Measurements from ENCODE around the gene LRRK2.
A peak's percentile ranks its signal among the peaks of the same experiment; 100 is the strongest.

The LRRK2 gene

GRCh38 chr12:40224439-40225291 lies at the start of gene LRRK2:
TSS of gene LRRK2 (plus strand) at chr12:40224997. CDS start at chr12:40225132, 135 bp downstream.
- no peaks in the 10 kb centered on the region for H3K9me3 Mint-ChIP-seq
- no peaks in the 10 kb centered on the region for H3K36me3 Mint-ChIP-seq (ENCODE audit: low read depth)
- H3K27me3 Mint-ChIP-seq: no peaks in the 10 kb centered on the region
- intact Hi-C loops (cut with micrococcal nuclease): loop anchor here (2.0 to 5.0 kb wide), 3 partner anchors 16 to 88 kb away; no protein-coding TSS in a partner anchor
- H3K4me3 Mint-ChIP-seq: peak within 1 kb of the TSS; percentile 81
- H3K27ac Mint-ChIP-seq: peak within 1 kb of the TSS; percentile 87
- H3K4me1 Mint-ChIP-seq (ENCODE audit: low read depth): peaks cover 55% of the 10 kb centered on the region

- intact Hi-C loops (cut with micrococcal nuclease): no loop called here
- Mint-ChIP-seq H3K4me1 (ENCODE audit: low read depth) (peaks cover 30% of the 10 kb centered on the region), H3K27ac (peak overlapping the region; percentile 63), H3K4me3 (no peak overlapping the region), H3K9me3 (peaks cover 2% of the 10 kb centered on the region), H3K36me3 (ENCODE audit: low read depth) (peaks cover under 1% of the 10 kb centered on the region), H3K27me3 (peaks cover 19% of the 10 kb centered on the region)
These were observed 49.8 kb upstream of the LRRK2 start for GRCh38 chr12:40175045-40175444.

GRCh38 chr12:40175489-40175888 lies 49.3 kb upstream of the LRRK2 start:
- Mint-ChIP-seq H3K36me3 (ENCODE audit: low read depth) (peaks cover 4% of the 10 kb centered on the region), H3K27ac (peak overlapping the region; percentile 63), H3K4me3 (no peak overlapping the region), H3K4me1 (ENCODE audit: low read depth) (peaks cover 33% of the 10 kb centered on the region), H3K27me3 (peaks cover 23% of the 10 kb centered on the region), H3K9me3 (peaks cover 6% of the 10 kb centered on the region)
- intact Hi-C loops (cut with micrococcal nuclease): no loop called here

- peaks cover 5% of the 10 kb centered on the region for H3K36me3 Mint-ChIP-seq (ENCODE audit: low read depth)
- peaks cover 10% of the 10 kb centered on the region for H3K9me3 Mint-ChIP-seq
- H3K27me3 Mint-ChIP-seq: peaks cover 22% of the 10 kb centered on the region
- intact Hi-C loops (cut with micrococcal nuclease): no loop called here
- H3K4me1 Mint-ChIP-seq (ENCODE audit: low read depth): peaks cover 35% of the 10 kb centered on the region
- no peak overlapping the region for H3K27ac Mint-ChIP-seq
- H3K4me3 Mint-ChIP-seq: no peak overlapping the region
These were observed 46.1 kb upstream of the LRRK2 start for GRCh38 chr12:40178701-40179100.

GRCh38 chr12:40181490-40181889 lies 43.3 kb upstream of the LRRK2 start:
- no peak overlapping the region for H3K4me3 Mint-ChIP-seq
- intact Hi-C loops (cut with micrococcal nuclease): no loop called here
- H3K9me3 Mint-ChIP-seq: peaks cover 10% of the 10 kb centered on the region
- H3K27me3 Mint-ChIP-seq: peaks cover 17% of the 10 kb centered on the region
- H3K36me3 Mint-ChIP-seq (ENCODE audit: low read depth): peaks cover 5% of the 10 kb centered on the region
- peaks cover 11% of the 10 kb centered on the region for H3K4me1 Mint-ChIP-seq (ENCODE audit: low read depth)
- no peak overlapping the region for H3K27ac Mint-ChIP-seq

GRCh38 chr12:40183715-40184114 lies 41.1 kb upstream of the LRRK2 start:
- Mint-ChIP-seq H3K9me3 (peaks cover 10% of the 10 kb centered on the region), H3K4me3 (no peak overlapping the region), H3K4me1 (ENCODE audit: low read depth) (peaks cover 11% of the 10 kb centered on the region), H3K27ac (no peak overlapping the region), H3K36me3 (ENCODE audit: low read depth) (peaks cover 5% of the 10 kb centered on the region), H3K27me3 (peaks cover 14% of the 10 kb centered on the region)
- intact Hi-C loops (cut with micrococcal nuclease): no loop called here

- peaks cover 11% of the 10 kb centered on the region for H3K4me1 Mint-ChIP-seq (ENCODE audit: low read depth)
- intact Hi-C loops (cut with micrococcal nuclease): no loop called here
- H3K9me3 Mint-ChIP-seq: peaks cover 10% of the 10 kb centered on the region
- H3K27ac Mint-ChIP-seq: no peak overlapping the region
- peaks cover 14% of the 10 kb centered on the region for H3K27me3 Mint-ChIP-seq
- peaks cover 5% of the 10 kb centered on the region for H3K36me3 Mint-ChIP-seq (ENCODE audit: low read depth)
- H3K4me3 Mint-ChIP-seq: no peak overlapping the region
These were observed 40.1 kb upstream of the LRRK2 start for GRCh38 chr12:40184493-40185302.

GRCh38 chr12:40185303-40185693 lies 39.5 kb upstream of the LRRK2 start:
- Mint-ChIP-seq H3K9me3 (peaks cover 6% of the 10 kb centered on the region), H3K27ac (no peak overlapping the region), H3K4me1 (ENCODE audit: low read depth) (peaks cover 8% of the 10 kb centered on the region), H3K4me3 (no peak overlapping the region), H3K27me3 (peaks cover 11% of the 10 kb centered on the region), H3K36me3 (ENCODE audit: low read depth) (peaks cover 2% of the 10 kb centered on the region)
- intact Hi-C loops (cut with micrococcal nuclease): no loop called here

GRCh38 chr12:40188558-40189320 lies 36.1 kb upstream of the LRRK2 start:
- intact Hi-C loops (cut with micrococcal nuclease): no loop called here
- peaks cover 7% of the 10 kb centered on the region for H3K27me3 Mint-ChIP-seq
- no peaks in the 10 kb centered on the region for H3K9me3 Mint-ChIP-seq
- no peak overlapping the region for H3K4me3 Mint-ChIP-seq
- no peaks in the 10 kb centered on the region for H3K36me3 Mint-ChIP-seq (ENCODE audit: low read depth)
- peaks cover 12% of the 10 kb centered on the region for H3K4me1 Mint-ChIP-seq (ENCODE audit: low read depth)
- no peak overlapping the region for H3K27ac Mint-ChIP-seq

- H3K4me3 Mint-ChIP-seq: no peak overlapping the region
- H3K27ac Mint-ChIP-seq: no peak overlapping the region
- peaks cover 32% of the 10 kb centered on the region for H3K4me1 Mint-ChIP-seq (ENCODE audit: low read depth)
- H3K9me3 Mint-ChIP-seq: no peaks in the 10 kb centered on the region
- H3K36me3 Mint-ChIP-seq (ENCODE audit: low read depth): no peaks in the 10 kb centered on the region
- H3K27me3 Mint-ChIP-seq: no peaks in the 10 kb centered on the region
- intact Hi-C loops (cut with micrococcal nuclease): no loop called here
These were observed 32.0 kb upstream of the LRRK2 start for GRCh38 chr12:40192704-40193255.

GRCh38 chr12:40194846-40195245 lies 30.0 kb upstream of the LRRK2 start:
- Mint-ChIP-seq H3K27me3 (no peaks in the 10 kb centered on the region), H3K9me3 (no peaks in the 10 kb centered on the region), H3K36me3 (ENCODE audit: low read depth) (no peaks in the 10 kb centered on the region), H3K4me3 (no peak overlapping the region), H3K27ac (no peak overlapping the region), H3K4me1 (ENCODE audit: low read depth) (peaks cover 32% of the 10 kb centered on the region)
- intact Hi-C loops (cut with micrococcal nuclease): no loop called here

- intact Hi-C loops (cut with micrococcal nuclease): no loop called here
- H3K27me3 Mint-ChIP-seq: no peaks in the 10 kb centered on the region
- peaks cover 30% of the 10 kb centered on the region for H3K4me1 Mint-ChIP-seq (ENCODE audit: low read depth)
- H3K27ac Mint-ChIP-seq: no peak overlapping the region
- no peaks in the 10 kb centered on the region for H3K9me3 Mint-ChIP-seq
- H3K36me3 Mint-ChIP-seq (ENCODE audit: low read depth): no peaks in the 10 kb centered on the region
- H3K4me3 Mint-ChIP-seq: no peak overlapping the region
These were observed 27.2 kb upstream of the LRRK2 start for GRCh38 chr12:40197590-40197989.

GRCh38 chr12:40198601-40199000 lies 26.2 kb upstream of the LRRK2 start:
- intact Hi-C loops (cut with micrococcal nuclease): no loop called here
- Mint-ChIP-seq H3K27me3 (no peaks in the 10 kb centered on the region), H3K9me3 (no peaks in the 10 kb centered on the region), H3K27ac (no peak overlapping the region), H3K36me3 (ENCODE audit: low read depth) (no peaks in the 10 kb centered on the region), H3K4me3 (no peak overlapping the region), H3K4me1 (ENCODE audit: low read depth) (peaks cover 26% of the 10 kb centered on the region)

Data from dendritic cell treated with granulocyte-macrophage colony-stimulating factor and Interleukin-4, amounts not matched to agents 40 ng/mL and 50 ng/mL, for 4 days (primary cell).